ENCODE data around the gene ANKRD36C.
"Not testable (repeated sequence)": the region's sequence is repeated elsewhere in the genome, so short reads cannot be mapped to it uniquely, and the experiment has no call there.

GRCh38 chr2:95951662-95952061 is 40.0 kb downstream of the ANKRD36C start:
- TF ChIP-seq CTCF (conservative IDR thresholded peaks at IDR 0.05; ENCODE audit: low read depth in 2 of 2); POLR2AphosphoS5 (IDR thresholded peaks at IDR 0.05; ENCODE audit: low read depth); CREB1 (CRISPR knock-in tag; IDR thresholded peaks at IDR 0.05; ENCODE audit: low read depth); EZH2phosphoT487 (IDR thresholded peaks at IDR 0.05; ENCODE audit: unreplicated experiment); REST (IDR thresholded peaks at IDR 0.05; ENCODE audit: unreplicated experiment); EZH2 (IDR thresholded peaks at IDR 0.05; ENCODE audit: low read depth, unreplicated experiment): not testable (repeated sequence)
